Effector memory CD4-positive, alpha-beta T cell (primary cell): Measurements from ENCODE around the gene TMEM221.

Source experiments
- DNase-seq, 3 donors: peaks; one replicate each; pipeline ENCODE4 v3.0.0-alpha.2; 2020
- H3K27ac ChIP-seq: 2 replicates; pipeline ENCODE4 v1.7.0; 2013; ENCODE audit warnings: mild to moderate bottlenecking, low read length, moderate library complexity; ENCODE audit not compliant: insufficient read depth, poor library complexity, severe bottlenecking
- H3K27me3 ChIP-seq: replicated peaks from 2 replicates; pipeline ENCODE4 v1.7.0; 2013; ENCODE audit warnings: mild to moderate bottlenecking, low read length; ENCODE audit not compliant: insufficient read depth, control insufficient read depth, poor library complexity, severe bottlenecking
- H3K36me3 ChIP-seq: 2 replicates; pipeline ENCODE4 v1.7.0; 2013; ENCODE audit warnings: mild to moderate bottlenecking, low read length, moderate library complexity; ENCODE audit not compliant: control insufficient read depth, insufficient read depth
- H3K4me1 ChIP-seq: 2 replicates; pipeline ENCODE4 v1.7.0; 2013; ENCODE audit warnings: low read length, mild to moderate bottlenecking; ENCODE audit not compliant: control insufficient read depth, insufficient read depth, poor library complexity, severe bottlenecking
- H3K4me3 ChIP-seq: 2 replicates; pipeline ENCODE4 v1.7.0; 2013; ENCODE audit warnings: low read length, low read depth, mild to moderate bottlenecking; ENCODE audit not compliant: insufficient read depth, poor library complexity, severe bottlenecking
- H3K9me3 ChIP-seq: 2 replicates; pipeline ENCODE4 v1.7.0; 2013; ENCODE audit warnings: mild to moderate bottlenecking, low read length, moderate library complexity; ENCODE audit not compliant: control insufficient read depth

Gene TMEM221

DNA sequence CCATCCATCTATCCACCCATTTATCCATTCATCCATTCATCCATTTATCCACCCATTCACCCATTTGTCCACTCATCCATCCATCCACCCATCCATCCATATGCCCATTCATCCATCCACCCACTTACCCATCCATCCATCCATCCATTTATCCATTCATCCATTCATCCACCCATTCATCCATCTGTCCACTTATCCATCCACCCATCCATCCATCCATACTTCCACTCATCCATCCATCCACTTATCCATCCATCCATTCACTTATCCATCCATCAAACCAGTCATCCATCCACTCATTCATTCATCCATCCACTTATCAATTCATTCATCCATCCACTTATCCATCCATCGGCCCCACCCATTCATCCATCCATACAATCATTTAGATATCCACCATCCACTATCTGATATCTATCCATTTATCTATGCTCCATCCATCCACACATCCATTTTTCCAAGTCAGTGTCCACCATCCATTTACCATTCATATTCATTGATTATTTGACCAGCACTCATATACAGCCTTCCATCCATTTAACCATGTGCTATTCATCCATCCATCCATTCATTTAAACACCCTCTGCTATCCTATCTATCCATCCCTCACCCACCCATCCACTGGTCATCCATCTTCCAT lies 2.8 kb downstream of the TMEM221 start:
- H3K27me3 ChIP-seq: no peaks in the 10 kb centered on the region
- H3K4me3 ChIP-seq: no peak overlapping the region
- DNase-seq: no peak
- H3K9me3 ChIP-seq: no peaks in the 10 kb centered on the region
- H3K4me1 ChIP-seq: peaks cover 4% of the 10 kb centered on the region
- no peaks in the 10 kb centered on the region for H3K36me3 ChIP-seq
- H3K27ac ChIP-seq: no peak overlapping the region

GRCh38 chr19:17441241-17442021 lies 7.0 kb downstream of the TMEM221 start:
- Histone ChIP-seq H3K27ac (no peak overlapping the region), H3K4me1 (no peaks in the 10 kb centered on the region), H3K4me3 (no peak overlapping the region), H3K27me3 (no peaks in the 10 kb centered on the region), H3K9me3 (no peaks in the 10 kb centered on the region), H3K36me3 (no peaks in the 10 kb centered on the region)
- DNase-seq: no peak

- Histone ChIP-seq H3K27me3 (no peaks in the 10 kb centered on the region), H3K4me3 (no peak overlapping the region), H3K9me3 (no peaks in the 10 kb centered on the region), H3K27ac (no peak overlapping the region), H3K4me1 (no peaks in the 10 kb centered on the region), H3K36me3 (no peaks in the 10 kb centered on the region)
- no peak for DNase-seq
These were observed 11.6 kb downstream of the TMEM221 start for GRCh38 chr19:17436874-17437267.

DNA sequence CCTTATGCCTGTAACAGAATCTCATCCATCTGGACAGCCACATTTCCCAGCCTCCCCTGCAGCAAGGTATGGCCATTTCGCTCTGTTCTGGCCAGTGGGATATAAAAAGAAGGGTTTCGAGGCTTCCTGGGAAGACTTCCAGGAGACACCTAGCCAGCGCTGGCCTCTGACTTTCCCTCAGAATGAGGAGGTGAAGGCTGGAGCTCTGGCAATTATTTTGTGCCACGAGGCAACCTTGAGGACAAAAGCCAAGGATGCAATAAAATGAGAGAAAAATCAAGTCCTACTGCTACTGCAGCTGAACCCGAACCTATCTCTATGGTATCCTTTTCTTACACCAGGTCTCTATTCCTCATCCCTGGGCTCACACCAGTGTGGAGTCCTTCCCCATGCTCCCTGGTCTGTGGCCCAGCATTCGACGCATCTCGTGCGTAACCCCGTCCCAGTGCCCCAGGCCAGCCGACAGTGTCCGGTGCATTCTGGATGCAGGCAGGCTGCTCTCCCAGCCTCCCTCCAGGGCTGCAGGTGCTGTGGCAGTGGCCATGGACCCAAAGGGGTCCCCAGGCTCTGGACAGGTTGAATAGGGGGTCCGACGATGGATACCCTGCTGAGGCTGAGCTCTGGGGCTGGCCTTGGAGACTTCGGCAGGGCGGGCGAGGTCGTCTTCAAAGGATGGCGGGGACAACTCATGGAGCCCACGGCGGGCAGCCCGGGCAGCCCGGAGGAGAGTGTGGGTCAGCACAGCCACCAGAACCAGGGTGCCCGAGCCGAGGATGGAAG lies 12.2 kb downstream of the TMEM221 start:
- Histone ChIP-seq H3K4me3 (no peak overlapping the region), H3K27me3 (no peaks in the 10 kb centered on the region), H3K9me3 (no peaks in the 10 kb centered on the region), H3K27ac (no peak overlapping the region), H3K4me1 (no peaks in the 10 kb centered on the region), H3K36me3 (no peaks in the 10 kb centered on the region)
- no peak for DNase-seq

GRCh38 chr19:17435218-17435617 lies 13.2 kb downstream of the TMEM221 start:
- no peaks in the 10 kb centered on the region for H3K27me3 ChIP-seq
- H3K9me3 ChIP-seq: no peaks in the 10 kb centered on the region
- DNase-seq: no peak
- no peak overlapping the region for H3K4me3 ChIP-seq
- no peaks in the 10 kb centered on the region for H3K4me1 ChIP-seq
- no peak overlapping the region for H3K27ac ChIP-seq
- no peaks in the 10 kb centered on the region for H3K36me3 ChIP-seq

- Histone ChIP-seq H3K4me3 (no peak overlapping the region), H3K27me3 (no peaks in the 10 kb centered on the region), H3K4me1 (no peaks in the 10 kb centered on the region), H3K9me3 (no peaks in the 10 kb centered on the region), H3K27ac (no peak overlapping the region), H3K36me3 (no peaks in the 10 kb centered on the region)
- no peak for DNase-seq
These were observed 17.1 kb downstream of the TMEM221 start for GRCh38 chr19:17431417-17431816.

DNA sequence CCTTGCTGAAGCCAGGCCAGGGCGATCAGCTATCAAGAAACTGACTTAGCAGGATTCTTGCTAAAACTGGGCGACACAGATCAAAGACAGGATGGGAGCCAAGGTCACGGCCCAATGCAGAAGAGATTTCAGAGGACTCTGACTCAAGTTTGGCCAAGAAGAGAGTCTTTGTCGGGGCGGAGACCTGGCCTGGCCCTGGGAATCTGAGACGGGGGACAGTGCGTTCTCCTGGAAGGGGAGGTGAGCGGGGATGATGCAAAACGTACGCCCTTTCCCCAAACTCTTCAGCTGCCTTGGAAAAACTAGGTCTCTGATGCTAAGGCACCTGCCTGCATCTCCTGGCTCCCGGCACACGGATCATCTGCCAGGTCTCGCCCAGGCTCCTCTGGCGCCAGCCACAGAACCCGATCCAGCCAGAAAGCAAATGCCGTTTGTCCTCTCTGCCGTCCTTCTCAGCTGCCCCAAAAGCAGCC lies 18.8 kb downstream of the TMEM221 start:
- no peak overlapping the region for H3K27ac ChIP-seq
- no peaks in the 10 kb centered on the region for H3K27me3 ChIP-seq
- no peaks in the 10 kb centered on the region for H3K4me1 ChIP-seq
- H3K36me3 ChIP-seq: no peaks in the 10 kb centered on the region
- DNase-seq: no peak
- H3K4me3 ChIP-seq: no peak overlapping the region
- no peaks in the 10 kb centered on the region for H3K9me3 ChIP-seq

GRCh38 chr19:17424743-17425365 lies 23.6 kb downstream of the TMEM221 start:
- Histone ChIP-seq H3K36me3 (peaks cover 5% of the 10 kb centered on the region), H3K9me3 (no peaks in the 10 kb centered on the region), H3K27me3 (no peaks in the 10 kb centered on the region), H3K27ac (no peak overlapping the region), H3K4me3 (no peak overlapping the region), H3K4me1 (peaks cover 6% of the 10 kb centered on the region)
- DNase-seq: no peak

- no peak overlapping the region for H3K27ac ChIP-seq
- H3K36me3 ChIP-seq: peaks cover 5% of the 10 kb centered on the region
- DNase-seq: no peak
- H3K27me3 ChIP-seq: no peaks in the 10 kb centered on the region
- H3K4me1 ChIP-seq: peaks cover 12% of the 10 kb centered on the region
- no peak overlapping the region for H3K4me3 ChIP-seq
- H3K9me3 ChIP-seq: no peaks in the 10 kb centered on the region
These were observed 24.8 kb downstream of the TMEM221 start for GRCh38 chr19:17423429-17424208.
